Activated CD4-positive, alpha-beta T cell treated with anti-CD3 and anti-CD28 coated beads, Interleukin-2, amount 50 U/mL, for 48 hours (primary cell): Measurements from ENCODE around the gene RIT1.

Source experiments
- DNase-seq, 2 experiments: peaks; one replicate each; pipeline ENCODE4 v3.0.0-alpha.2; 2020

The RIT1 gene

DNA sequence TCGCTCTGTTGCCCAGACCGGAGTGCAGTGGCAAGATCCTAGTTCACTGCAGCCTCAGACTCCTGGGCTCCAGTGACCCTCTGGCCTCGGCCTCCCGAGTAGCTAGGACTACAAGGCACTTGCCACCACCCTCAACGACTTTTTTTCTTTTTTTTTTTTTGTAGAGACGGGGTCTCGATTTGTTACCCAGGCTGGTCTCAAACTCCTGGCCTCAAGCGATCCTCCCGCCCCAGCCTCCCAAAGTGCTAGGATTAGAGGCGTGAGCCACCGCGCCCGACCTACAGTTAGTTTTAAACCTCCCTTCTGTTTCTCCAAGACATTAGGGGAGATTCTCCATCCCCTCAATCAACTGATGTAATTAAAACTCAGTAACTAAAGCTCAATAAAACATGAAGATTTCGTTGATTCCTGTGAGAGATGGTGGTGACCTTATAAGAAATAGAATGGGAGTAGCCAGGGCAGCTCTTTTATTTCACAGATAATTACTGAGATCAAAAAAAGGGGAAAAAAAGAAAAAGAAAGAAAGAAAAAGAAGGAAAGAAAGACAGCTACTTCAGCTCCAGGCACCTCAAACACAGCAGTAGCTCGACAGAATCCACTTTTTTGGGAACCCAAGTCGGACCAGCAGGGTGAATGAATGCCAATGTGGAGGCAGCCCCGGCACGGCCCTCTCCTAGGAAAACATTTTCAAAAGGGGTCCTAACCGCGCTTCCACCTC is 54.7 kb downstream of the RIT1 start:
- DNase-seq: no peak

DNA sequence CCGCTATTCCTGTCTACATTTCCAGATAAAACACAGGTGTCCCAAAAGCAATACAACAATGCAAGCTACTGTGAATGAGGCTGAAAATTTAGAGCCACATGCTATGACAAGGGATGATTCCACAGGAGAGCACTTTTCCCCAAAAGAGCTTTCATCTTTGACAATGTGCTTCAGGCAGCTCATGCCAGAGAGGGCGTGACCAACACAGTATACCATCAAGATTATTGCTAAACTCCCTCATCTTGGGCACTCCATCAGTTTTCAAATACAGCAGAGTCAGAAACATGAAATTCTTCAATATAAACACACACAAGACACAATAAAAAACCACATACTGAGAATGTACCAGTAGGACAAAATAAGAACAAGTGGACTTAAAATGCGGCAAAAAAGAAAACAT is 60.8 kb downstream of the RIT1 start:
- DNase-seq: no peak

DNA sequence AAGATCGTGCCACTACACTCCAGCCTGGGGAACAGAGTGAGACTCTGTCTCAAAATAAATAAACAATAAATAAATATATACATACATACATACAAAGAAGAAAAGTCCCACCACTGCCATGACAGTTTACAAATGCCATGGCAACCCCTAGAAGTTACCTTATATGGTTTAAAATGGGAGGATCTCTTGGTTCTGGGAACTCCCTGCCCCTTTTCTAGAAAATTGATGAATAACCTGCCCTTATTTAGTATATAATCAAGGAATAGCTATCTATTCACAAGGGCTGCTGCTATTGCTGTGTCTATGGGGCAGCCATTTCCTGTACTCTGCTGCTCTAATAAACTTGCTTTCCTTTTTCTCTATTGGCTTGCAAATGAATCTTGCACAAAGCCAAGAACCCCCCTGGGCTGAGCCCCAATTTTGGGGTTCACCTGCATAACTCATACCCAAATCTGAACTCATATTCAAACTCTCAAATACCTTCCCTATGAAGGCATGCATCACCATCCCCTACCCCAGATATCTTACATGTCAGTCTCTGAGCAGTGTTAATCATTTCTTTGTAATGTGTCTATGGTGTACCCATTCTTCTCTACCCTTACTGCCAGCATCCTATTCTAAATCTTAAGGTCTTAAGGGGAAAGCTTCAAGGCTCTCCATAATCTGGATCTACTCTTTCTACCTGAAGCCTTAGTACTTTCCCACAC is 63.2 kb downstream of the RIT1 start:
- no peak for DNase-seq
